Endothelial cell of umbilical vein (primary cell): ENCODE data around the gene RADIL. TPM values are rescaled to one million over a fixed set of nuclear protein-coding genes. Genes with fewer than 3 reads are reported as not detected.

Experiments
- BruUV-seq: library from RNA; stranded (reverse); fragments of 400-500 nt; replicated peaks from 2 replicates; lab custom pipeline; 2021; lab: Mats Ljungman, UMichigan
- CTCF ChIA-PET: fragments of 300-600, 350-600 bp; sonication (Branson Sonifier 250); formaldehyde crosslinking; loops from one replicate; lab custom pipeline; 2021; ENCODE audit warnings: antibody characterized with exemption, inconsistent platforms; lab: Charles Lee
- POLR2A ChIA-PET: fragments of 300-600, 350-600 bp; sonication (Branson Sonifier 250); formaldehyde crosslinking; loops from one replicate; lab custom pipeline; 2021; ENCODE audit warnings: antibody characterized with exemption, inconsistent platforms; lab: Charles Lee
- DNase-seq: peaks from one replicate; pipeline ENCODE4 v3.0.0-alpha.2; 2011; ENCODE audit warnings: low read depth, low spot score
- FAIRE-seq: peaks from 2 replicates; lab custom pipeline; 2011; peaks lifted over from hg19 to GRCh38; lab: Jason Lieb, UNC
- H2AFZ ChIP-seq: 2 replicates; pipeline ENCODE4 v1.6.0; 2012; ENCODE audit warnings: low read depth, low read length, control low read depth, inconsistent platforms
- H3K27ac ChIP-seq: 2 replicates; pipeline ENCODE4 v1.5.1; 2011; ENCODE audit warnings: low read depth, mild to moderate bottlenecking, control low read depth, low read length, moderate library complexity; ENCODE audit not compliant: insufficient read depth
- H3K27me3 ChIP-seq, 2 experiments: 2 replicates each; pipeline versions ENCODE4 v1.6.0 to v1.6.1; 2011; ENCODE audit warnings: low read length in 2 of 2, mixed read lengths in 1 of 2; ENCODE audit not compliant: control insufficient read depth in 2 of 2, insufficient read depth in 2 of 2
- H3K36me3 ChIP-seq, 2 experiments: 2 replicates in 1 of 2; 3 replicates in 1 of 2; pipeline ENCODE4 v1.5.1; 2011; ENCODE audit warnings: low read length in 2 of 2, mild to moderate bottlenecking in 1 of 2, moderate library complexity in 1 of 2; ENCODE audit not compliant: control insufficient read depth in 2 of 2, insufficient read depth in 2 of 2; ENCODE audit errors: extremely low read depth in 1 of 2
- H3K4me1 ChIP-seq: 3 replicates; pipeline ENCODE4 v1.5.1; 2011; ENCODE audit warnings: mild to moderate bottlenecking, low read length; ENCODE audit not compliant: control insufficient read depth, insufficient read depth; ENCODE audit errors: extremely low read depth
- H3K4me2 ChIP-seq: 2 replicates; pipeline ENCODE4 v1.6.1; 2011; ENCODE audit warnings: low read length, control low read depth, mixed read lengths; ENCODE audit not compliant: insufficient read depth
- H3K4me3 ChIP-seq, 3 experiments: fragments of 200-600 bp in 1 of 3; sonication (generic), shearing (Covaris generic) in 1 of 3; replicated peaks in 1 of 3; 2 replicates each; pipeline ENCODE4 v1.5.1; 2011 to 2016; ENCODE audit warnings: control low read depth in 3 of 3, low read length in 3 of 3, mild to moderate bottlenecking in 2 of 3, inconsistent platforms in 1 of 3, low read depth in 1 of 3, moderate library complexity in 1 of 3; ENCODE audit not compliant: insufficient read depth in 1 of 3
- H3K79me2 ChIP-seq: 2 replicates; pipeline ENCODE4 v1.6.0; 2012; ENCODE audit warnings: low read length, inconsistent platforms; ENCODE audit not compliant: control insufficient read depth, insufficient read depth
- H3K9ac ChIP-seq: replicated peaks from 2 replicates; pipeline ENCODE3; 2011; ENCODE audit warnings: low read length, control low read depth; ENCODE audit not compliant: insufficient read depth; ENCODE audit errors: extremely low read depth
- H3K9me1 ChIP-seq: replicated peaks from 3 replicates; pipeline ENCODE4 v1.6.0; 2011; ENCODE audit warnings: mild to moderate bottlenecking, low read length; ENCODE audit not compliant: control insufficient read depth, insufficient read depth; ENCODE audit errors: extremely low read depth
- H3K9me3 ChIP-seq: replicated peaks from 2 replicates; pipeline ENCODE4 v1.5.1; 2012; ENCODE audit warnings: low read length, inconsistent platforms; ENCODE audit not compliant: control insufficient read depth, insufficient read depth
- H4K20me1 ChIP-seq: replicated peaks from 2 replicates; pipeline ENCODE3; 2011; ENCODE audit warnings: mild to moderate bottlenecking, low read length; ENCODE audit not compliant: control insufficient read depth, insufficient read depth; ENCODE audit errors: extremely low read depth
- EZH2 ChIP-seq: IDR thresholded peaks from 2 replicates; pipeline ENCODE4 v1.6.1; 2012; ENCODE audit warnings: borderline replicate concordance, low read depth, mild to moderate bottlenecking, moderate library complexity, low read length, inconsistent platforms; ENCODE audit not compliant: severe bottlenecking
- FOS ChIP-seq: IDR thresholded peaks from 2 replicates; pipeline ENCODE4 v1.6.1; 2011; ENCODE audit warnings: mild to moderate bottlenecking, low read length, moderate library complexity, borderline replicate concordance; ENCODE audit not compliant: insufficient read depth
- GATA2 ChIP-seq: IDR thresholded peaks from 2 replicates; pipeline ENCODE4 v1.7.0; 2011; ENCODE audit warnings: low read depth, mild to moderate bottlenecking, moderate library complexity, mixed read lengths, low read length; ENCODE audit not compliant: insufficient read length, insufficient read depth
- JUN ChIP-seq: IDR thresholded peaks from 2 replicates; pipeline ENCODE4 v1.6.1; 2011; ENCODE audit warnings: borderline replicate concordance, low read depth; ENCODE audit not compliant: insufficient read length, insufficient read depth
- MYC ChIP-seq: IDR thresholded peaks from one replicate; pipeline ENCODE4 v1.6.1; 2011; ENCODE audit warnings: mild to moderate bottlenecking, low read depth, low read length
- POLR2A ChIP-seq: IDR thresholded peaks from 2 replicates; pipeline ENCODE4 v1.6.1; 2012; ENCODE audit warnings: low read depth, mild to moderate bottlenecking, control low read depth, low read length
- POLR2AphosphoS5 ChIP-seq: IDR thresholded peaks from 2 replicates; pipeline ENCODE4 v1.6.1; 2012; ENCODE audit warnings: low read depth, mild to moderate bottlenecking, control low read depth, low read length, moderate library complexity; ENCODE audit not compliant: insufficient read depth
- dilution Hi-C: fragments of 300-500 bp; cut with MboI; formaldehyde crosslinking; loops from one replicate; pipeline ENCODE4 v1.15.0; 2019; ENCODE audit warnings: low sequenced_read_pairs; ENCODE audit not compliant: extremely low pct_ligation_motif_present
- intact Hi-C: fragments of 100-400 bp; cut with micrococcal nuclease; formaldehyde crosslinking; loops from one replicate; pipeline ENCODE4 v1.10.0; 2022
- polyA plus RNA-seq, 4 experiments: library from polyadenylated mRNA; depleted of rRNA in 3 of 4; stranded (reverse) in 3 of 4; unstranded in 1 of 4; fragments of >200 nt; gene quantifications; 2 replicates each; pipeline versions ENCODE4 v1.2.1 to v1.2.3, GENCODE V29; 2011 to 2012; ENCODE audit warnings: missing spikeins in 1 of 4
- total RNA-seq: library from RNA; stranded (reverse); gene quantifications from 2 replicates; pipeline ENCODE4 v1.2.3, GENCODE V29; 2021
- TF ChIP-seq, protein P1 (sequence below), 2 donors: IDR thresholded peaks; 1 replicate in 1 of 2; 2 replicates in 1 of 2; pipeline ENCODE4 v1.5.1; 2011; ENCODE audit warnings: low read length in 2 of 2, mild to moderate bottlenecking in 2 of 2, moderate library complexity in 2 of 2, control low read depth in 1 of 2, inconsistent platforms in 1 of 2, low read depth in 1 of 2; ENCODE audit not compliant: insufficient read depth in 1 of 2; ENCODE audit errors: extremely low read depth in 1 of 2
- TF ChIP-seq, protein P2 (sequence below): IDR thresholded peaks from 2 replicates; pipeline ENCODE4 v1.6.1; 2011; ENCODE audit not compliant: insufficient read depth, insufficient read length

The RADIL gene
- total and polyA plus RNA-seq, 2 donors (not counting 3 experiments of a cell fraction or from before 2014, with no cell fraction given): 1.2 to 2.5 TPM

DNA sequence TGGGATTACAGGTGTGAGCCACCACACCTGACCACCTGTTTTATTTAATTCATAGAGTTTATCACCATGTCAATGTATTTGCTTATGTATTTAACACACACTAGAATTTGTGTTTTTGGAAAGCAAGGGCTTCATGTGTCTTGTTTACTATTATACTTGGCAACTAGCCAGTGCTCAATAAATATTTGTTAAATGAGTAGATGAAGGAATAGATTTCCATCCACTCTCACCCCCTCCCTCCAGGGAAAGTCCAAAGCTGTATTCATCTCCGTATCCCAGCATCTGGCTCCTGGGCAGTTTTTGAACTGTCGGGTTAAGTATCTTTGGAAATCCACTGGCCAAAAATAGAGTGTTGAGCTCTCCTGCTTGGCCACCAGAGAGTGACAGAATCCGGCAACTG lies 4.6 kb upstream of the RADIL start:
- Histone ChIP-seq H3K27ac (no peak overlapping the region), H3K9ac (no peak overlapping the region), H3K4me3 (no peak overlapping the region), H4K20me1 (no peaks in the 10 kb centered on the region), H2AFZ (no peak overlapping the region), H3K9me1 (no peaks in the 10 kb centered on the region), H3K4me1 (no peaks in the 10 kb centered on the region), H3K9me3 (no peaks in the 10 kb centered on the region), H3K36me3 (no peaks in the 10 kb centered on the region), H3K27me3 (no peaks in the 10 kb centered on the region), H3K79me2 (no peaks in the 10 kb centered on the region), H3K4me2 (no peak overlapping the region)
- BruUV-seq: no TSS peak
- TF ChIP-seq JUN (no peak), EZH2 (no peak), GATA2 (no peak)
- TF ChIP-seq, protein P1, sequence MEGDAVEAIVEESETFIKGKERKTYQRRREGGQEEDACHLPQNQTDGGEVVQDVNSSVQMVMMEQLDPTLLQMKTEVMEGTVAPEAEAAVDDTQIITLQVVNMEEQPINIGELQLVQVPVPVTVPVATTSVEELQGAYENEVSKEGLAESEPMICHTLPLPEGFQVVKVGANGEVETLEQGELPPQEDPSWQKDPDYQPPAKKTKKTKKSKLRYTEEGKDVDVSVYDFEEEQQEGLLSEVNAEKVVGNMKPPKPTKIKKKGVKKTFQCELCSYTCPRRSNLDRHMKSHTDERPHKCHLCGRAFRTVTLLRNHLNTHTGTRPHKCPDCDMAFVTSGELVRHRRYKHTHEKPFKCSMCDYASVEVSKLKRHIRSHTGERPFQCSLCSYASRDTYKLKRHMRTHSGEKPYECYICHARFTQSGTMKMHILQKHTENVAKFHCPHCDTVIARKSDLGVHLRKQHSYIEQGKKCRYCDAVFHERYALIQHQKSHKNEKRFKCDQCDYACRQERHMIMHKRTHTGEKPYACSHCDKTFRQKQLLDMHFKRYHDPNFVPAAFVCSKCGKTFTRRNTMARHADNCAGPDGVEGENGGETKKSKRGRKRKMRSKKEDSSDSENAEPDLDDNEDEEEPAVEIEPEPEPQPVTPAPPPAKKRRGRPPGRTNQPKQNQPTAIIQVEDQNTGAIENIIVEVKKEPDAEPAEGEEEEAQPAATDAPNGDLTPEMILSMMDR (IDR thresholded peaks at IDR 0.05; ENCODE audit: extremely low read depth in 1 of 2, insufficient read depth in 1 of 2, low read depth in 1 of 2, low read length in 2 of 2): no peak
- POLR2A ChIA-PET: no interaction called here
- dilution Hi-C loops: no loop called here
- FAIRE-seq: no peak
- no peak for DNase-seq
- CTCF ChIA-PET: no interaction called here
- intact Hi-C loops: no loop called here

DNA sequence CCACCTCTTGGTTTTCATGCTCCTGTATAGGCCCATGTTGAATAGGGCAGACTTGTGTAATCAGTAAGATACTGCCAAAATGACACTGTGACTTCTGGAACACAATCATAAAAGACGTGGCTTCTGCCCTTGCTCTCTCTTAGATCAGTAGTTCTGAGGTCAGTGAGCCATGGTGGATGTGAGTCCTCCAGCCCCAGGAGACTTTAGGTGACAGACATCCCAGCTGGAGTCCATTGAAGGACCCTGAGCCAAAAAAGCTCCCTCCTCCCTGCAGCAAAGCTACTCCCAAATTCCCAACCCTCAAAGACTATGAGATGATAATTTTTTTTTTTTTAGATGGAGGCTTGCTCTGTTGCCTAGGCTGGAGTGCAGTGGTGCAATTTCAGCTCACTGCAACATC lies 3.2 kb upstream of the RADIL start:
- no peaks in the 10 kb centered on the region for H3K79me2 ChIP-seq
- H3K4me3 ChIP-seq: no peak overlapping the region
- no peaks in the 10 kb centered on the region for H3K27me3 ChIP-seq
- H3K27ac ChIP-seq: no peak overlapping the region
- intact Hi-C loops: no loop called here
- FAIRE-seq (no peak), DNase-seq (no peak)
- H3K4me2 ChIP-seq: no peak overlapping the region
- TF ChIP-seq POLR2AphosphoS5 (no peak), MYC (no peak), JUN (no peak), POLR2A (no peak), GATA2 (no peak), EZH2 (no peak), FOS (no peak)
- TF ChIP-seq, protein P1 (IDR thresholded peaks at IDR 0.05; ENCODE audit: extremely low read depth in 1 of 2, insufficient read depth in 1 of 2, low read depth in 1 of 2, low read length in 2 of 2): no peak
- TF ChIP-seq, protein P2, sequence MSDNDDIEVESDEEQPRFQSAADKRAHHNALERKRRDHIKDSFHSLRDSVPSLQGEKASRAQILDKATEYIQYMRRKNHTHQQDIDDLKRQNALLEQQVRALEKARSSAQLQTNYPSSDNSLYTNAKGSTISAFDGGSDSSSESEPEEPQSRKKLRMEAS: no peak
- H3K4me1 ChIP-seq: peaks cover 8% of the 10 kb centered on the region
- ChIA-PET POLR2A (no interaction called here), CTCF (no interaction called here)
- BruUV-seq: no TSS peak
- H3K36me3 ChIP-seq: no peaks in the 10 kb centered on the region
- H2AFZ ChIP-seq: no peak overlapping the region
- H3K9me1 ChIP-seq: no peaks in the 10 kb centered on the region
- H3K9me3 ChIP-seq: no peaks in the 10 kb centered on the region
- H3K9ac ChIP-seq: no peak overlapping the region
- dilution Hi-C loops: no loop called here
- no peaks in the 10 kb centered on the region for H4K20me1 ChIP-seq
